ENCODE measurements around the gene KIT. TPM values are rescaled to one million over a fixed set of nuclear protein-coding genes. Genes with fewer than 3 reads are reported as not detected.

Gene KIT
- total RNA-seq, 1 donor from 2014 or later = 11.6 TPM

GRCh38 chr4:54773022-54773421 lies 115.3 kb downstream of the KIT start:
- H3K9me3 Mint-ChIP-seq (ENCODE audit: unreplicated experiment) = no peaks in the 10 kb centered on the region
- no peaks in the 10 kb centered on the region for H3K27me3 Mint-ChIP-seq (ENCODE audit: unreplicated experiment)
- no peak for TF ChIP-seq CTCF (IDR thresholded peaks at IDR 0.05)
- H3K4me1 Mint-ChIP-seq (ENCODE audit: unreplicated experiment) = peaks cover 19% of the 10 kb centered on the region
- H3K36me3 Mint-ChIP-seq (ENCODE audit: unreplicated experiment) = no peaks in the 10 kb centered on the region
- H3K4me3 Mint-ChIP-seq (ENCODE audit: unreplicated experiment) = no peak overlapping the region
- H3K27ac Mint-ChIP-seq (ENCODE audit: unreplicated experiment) = no peak overlapping the region
- DNase-seq (ENCODE audit: extremely low spot score, unreplicated experiment) = no peak

GRCh38 chr4:54779036-54779435 lies 121.3 kb downstream of the KIT start:
- Mint-ChIP-seq H3K4me3 (ENCODE audit: unreplicated experiment) (no peak overlapping the region), H3K4me1 (ENCODE audit: unreplicated experiment) (no peaks in the 10 kb centered on the region), H3K27ac (ENCODE audit: unreplicated experiment) (no peak overlapping the region), H3K27me3 (ENCODE audit: unreplicated experiment) (no peaks in the 10 kb centered on the region), H3K9me3 (ENCODE audit: unreplicated experiment) (no peaks in the 10 kb centered on the region), H3K36me3 (ENCODE audit: unreplicated experiment) (no peaks in the 10 kb centered on the region)
- TF ChIP-seq CTCF (IDR thresholded peaks at IDR 0.05) = no peak
- no peak for DNase-seq (ENCODE audit: extremely low spot score, unreplicated experiment)

GRCh38 chr4:54779476-54780148 lies 121.9 kb downstream of the KIT start:
- H3K4me3 Mint-ChIP-seq (ENCODE audit: unreplicated experiment) = no peak overlapping the region
- no peak for TF ChIP-seq CTCF (IDR thresholded peaks at IDR 0.05)
- DNase-seq (ENCODE audit: extremely low spot score, unreplicated experiment) = no peak
- H3K36me3 Mint-ChIP-seq (ENCODE audit: unreplicated experiment) = no peaks in the 10 kb centered on the region
- no peaks in the 10 kb centered on the region for H3K27me3 Mint-ChIP-seq (ENCODE audit: unreplicated experiment)
- H3K27ac Mint-ChIP-seq (ENCODE audit: unreplicated experiment) = no peak overlapping the region
- no peaks in the 10 kb centered on the region for H3K9me3 Mint-ChIP-seq (ENCODE audit: unreplicated experiment)
- H3K4me1 Mint-ChIP-seq (ENCODE audit: unreplicated experiment) = no peaks in the 10 kb centered on the region

GRCh38 chr4:54780149-54780495 lies 122.4 kb downstream of the KIT start:
- no peaks in the 10 kb centered on the region for H3K9me3 Mint-ChIP-seq (ENCODE audit: unreplicated experiment)
- no peaks in the 10 kb centered on the region for H3K27me3 Mint-ChIP-seq (ENCODE audit: unreplicated experiment)
- H3K4me3 Mint-ChIP-seq (ENCODE audit: unreplicated experiment) = no peak overlapping the region

GRCh38 chr4:54781756-54782155 lies 124.0 kb downstream of the KIT start:
- no peak for DNase-seq (ENCODE audit: extremely low spot score, unreplicated experiment)
- Mint-ChIP-seq H3K9me3 (ENCODE audit: unreplicated experiment) (no peaks in the 10 kb centered on the region), H3K4me3 (ENCODE audit: unreplicated experiment) (no peak overlapping the region), H3K4me1 (ENCODE audit: unreplicated experiment) (no peaks in the 10 kb centered on the region), H3K36me3 (ENCODE audit: unreplicated experiment) (no peaks in the 10 kb centered on the region), H3K27me3 (ENCODE audit: unreplicated experiment) (no peaks in the 10 kb centered on the region), H3K27ac (ENCODE audit: unreplicated experiment) (no peak overlapping the region)
- TF ChIP-seq CTCF (IDR thresholded peaks at IDR 0.05) = no peak

More at GRCh38 chr4:54780149-54780495, 122.4 kb downstream of the KIT start:
- H3K27ac Mint-ChIP-seq (ENCODE audit: unreplicated experiment) = no peak overlapping the region
- no peaks in the 10 kb centered on the region for H3K4me1 Mint-ChIP-seq (ENCODE audit: unreplicated experiment)
- DNase-seq (ENCODE audit: extremely low spot score, unreplicated experiment) = no peak
- TF ChIP-seq CTCF (IDR thresholded peaks at IDR 0.05) = no peak
- no peaks in the 10 kb centered on the region for H3K36me3 Mint-ChIP-seq (ENCODE audit: unreplicated experiment)
